K562 (cell line): Measurements from ENCODE around the gene SLC2A6.

Experiments used
- CAMTA2 ChIP-seq: fragments of 250-450 bp; sonication (Bioruptor Pico); conservative IDR thresholded peaks from 2 replicates; pipeline ENCODE4 v1.5.1; 2022
- EZH2 ChIP-seq: IDR thresholded peaks from 2 replicates; pipeline ENCODE4 v1.6.1; 2012; ENCODE audit warnings: low read depth, mild to moderate bottlenecking, inconsistent platforms, low read length, borderline replicate concordance
- ILK ChIP-seq: fragments of 450-650 bp; IDR thresholded peaks from 2 replicates; pipeline ENCODE4 v1.6.1; 2016; ENCODE audit warnings: missing genetic modification characterization, low read depth, mild to moderate bottlenecking, missing compliant biosample characterization, moderate library complexity, borderline replicate concordance
- MEF2A ChIP-seq: IDR thresholded peaks from 2 replicates; pipeline ENCODE4 v1.6.1; 2011; ENCODE audit warnings: low read depth, mild to moderate bottlenecking, low read length, moderate library complexity; ENCODE audit not compliant: control insufficient read depth
- MEF2D ChIP-seq: conservative IDR thresholded peaks from 2 replicates; pipeline ENCODE4 v1.6.1; 2016; ENCODE audit warnings: low read depth, missing genetic modification characterization, missing compliant biosample characterization
- NCOA1 ChIP-seq: fragments of 450-650 bp; IDR thresholded peaks from 2 replicates; pipeline ENCODE4 v1.6.1; 2016; ENCODE audit warnings: low read depth
- PHB ChIP-seq: fragments of 250-450 bp; sonication (Bioruptor Pico); IDR thresholded peaks from 2 replicates; pipeline ENCODE4 v1.5.0; 2021
- RFX5 ChIP-seq: IDR thresholded peaks from 2 replicates; pipeline ENCODE4 v1.6.1; 2011; ENCODE audit warnings: low read depth, mild to moderate bottlenecking, improper control_type of control experiment, low read length
- SMARCE1 ChIP-seq: fragments of 450-650 bp; IDR thresholded peaks from 2 replicates; pipeline ENCODE4 v1.7.1; 2016; ENCODE audit warnings: mild to moderate bottlenecking
- SMC3 ChIP-seq: conservative IDR thresholded peaks from 2 replicates; pipeline ENCODE4 v1.6.1; 2011; ENCODE audit warnings: low read depth, low read length, improper control_type of control experiment; ENCODE audit not compliant: insufficient read depth
- U2AF2 ChIP-seq: fragments of 200-400 bp; formaldehyde crosslinking; optimal IDR thresholded peaks from 2 replicates; pipeline ENCODE3; 2017; ENCODE audit warnings: low read depth, mild to moderate bottlenecking, low read length
- ZNF121 ChIP-seq: sonication (generic); formaldehyde crosslinking; conservative IDR thresholded peaks from 2 replicates; pipeline ENCODE4 v1.8.0; 2022; ENCODE audit warnings: missing genetic modification reagents
- ZNF311 ChIP-seq: fragments of 250-450 bp; sonication (Bioruptor Pico); IDR thresholded peaks from 2 replicates; pipeline ENCODE4 v1.4.0; 2020; ENCODE audit warnings: mild to moderate bottlenecking, moderate library complexity
- TF ChIP-seq, protein P1 (sequence below), 3 experiments: IDR thresholded peaks in 2 of 3; conservative IDR thresholded peaks in 1 of 3; 2 replicates each; pipeline ENCODE4 v1.5.1; 2011 to 2012; ENCODE audit warnings: low read length in 3 of 3, mild to moderate bottlenecking in 3 of 3, control low read depth in 2 of 3, improper control_type of control experiment in 1 of 3, inconsistent platforms in 1 of 3, low read depth in 1 of 3, mixed read lengths in 1 of 3, moderate library complexity in 1 of 3; ENCODE audit not compliant: insufficient read depth in 2 of 3

GRCh38 chr9:133449760-133450159, 29.1 kb downstream of the SLC2A6 start:
- TF ChIP-seq SMARCE1 (no peak), ZNF311 (no peak), EZH2 (no peak), MEF2A (no peak), MEF2D (no peak), ILK (tag) (no peak), U2AF2 (no peak), RFX5 (no peak), ZNF121 (no peak), NCOA1 (no peak), CAMTA2 (CRISPR knock-in tag) (no peak), PHB (no peak), SMC3 (no peak)
- TF ChIP-seq, protein P1, sequence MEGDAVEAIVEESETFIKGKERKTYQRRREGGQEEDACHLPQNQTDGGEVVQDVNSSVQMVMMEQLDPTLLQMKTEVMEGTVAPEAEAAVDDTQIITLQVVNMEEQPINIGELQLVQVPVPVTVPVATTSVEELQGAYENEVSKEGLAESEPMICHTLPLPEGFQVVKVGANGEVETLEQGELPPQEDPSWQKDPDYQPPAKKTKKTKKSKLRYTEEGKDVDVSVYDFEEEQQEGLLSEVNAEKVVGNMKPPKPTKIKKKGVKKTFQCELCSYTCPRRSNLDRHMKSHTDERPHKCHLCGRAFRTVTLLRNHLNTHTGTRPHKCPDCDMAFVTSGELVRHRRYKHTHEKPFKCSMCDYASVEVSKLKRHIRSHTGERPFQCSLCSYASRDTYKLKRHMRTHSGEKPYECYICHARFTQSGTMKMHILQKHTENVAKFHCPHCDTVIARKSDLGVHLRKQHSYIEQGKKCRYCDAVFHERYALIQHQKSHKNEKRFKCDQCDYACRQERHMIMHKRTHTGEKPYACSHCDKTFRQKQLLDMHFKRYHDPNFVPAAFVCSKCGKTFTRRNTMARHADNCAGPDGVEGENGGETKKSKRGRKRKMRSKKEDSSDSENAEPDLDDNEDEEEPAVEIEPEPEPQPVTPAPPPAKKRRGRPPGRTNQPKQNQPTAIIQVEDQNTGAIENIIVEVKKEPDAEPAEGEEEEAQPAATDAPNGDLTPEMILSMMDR (IDR thresholded peaks at IDR 0.05 in 2 of 3, conservative IDR thresholded peaks at IDR 0.05 in 1 of 3; ENCODE audit: insufficient read depth in 2 of 3, low read depth in 1 of 3, low read length in 3 of 3), result no peak
